Cerebellar nuclear complex (tissue), 1 donor: ENCODE results near the gene OSBPL6.
"Not testable (repeated sequence)": the region's sequence is repeated elsewhere in the genome, so short reads cannot be mapped to it uniquely, and the experiment has no call there.

Source experiments
- DNase-seq, 2 experiments: peaks; one replicate each; lab custom pipeline; 2025; lab: John Stamatoyannopoulos, UW

OSBPL6 gene

GRCh38 chr2:178198441-178198840 is 4.1 kb downstream of the OSBPL6 start:
- DNase-seq: not testable (repeated sequence)

- no peak for DNase-seq
Observed at GRCh38 chr2:178199334-178199733, 5.0 kb downstream of the OSBPL6 start.

GRCh38 chr2:178200331-178200730 is 6.0 kb downstream of the OSBPL6 start:
- no peak for DNase-seq

DNA sequence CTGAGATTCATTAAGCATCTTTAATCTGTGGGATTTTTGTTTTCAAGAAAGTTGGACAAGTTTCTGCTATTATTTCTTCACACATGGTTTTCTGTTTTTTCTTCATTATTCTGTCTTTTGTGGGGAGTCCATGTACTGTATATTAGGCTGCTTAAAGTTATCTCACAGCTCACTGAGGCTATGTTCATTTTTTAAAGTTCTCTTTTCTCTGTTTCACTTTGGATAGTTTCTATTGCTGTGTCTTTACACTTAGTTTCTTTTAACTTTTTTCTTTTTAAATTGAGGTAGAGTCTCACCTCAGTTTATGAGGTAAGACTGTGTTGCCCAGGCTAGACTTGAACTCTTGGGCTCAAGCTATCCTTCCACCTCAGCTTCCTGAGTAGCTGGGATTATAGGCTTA is 8.6 kb downstream of the OSBPL6 start:
- DNase-seq: no peak

- DNase-seq: no peak
Observed at GRCh38 chr2:178204977-178205376, 10.7 kb downstream of the OSBPL6 start.

GRCh38 chr2:178205853-178206521 is 11.7 kb downstream of the OSBPL6 start:
- DNase-seq: no peak

DNA sequence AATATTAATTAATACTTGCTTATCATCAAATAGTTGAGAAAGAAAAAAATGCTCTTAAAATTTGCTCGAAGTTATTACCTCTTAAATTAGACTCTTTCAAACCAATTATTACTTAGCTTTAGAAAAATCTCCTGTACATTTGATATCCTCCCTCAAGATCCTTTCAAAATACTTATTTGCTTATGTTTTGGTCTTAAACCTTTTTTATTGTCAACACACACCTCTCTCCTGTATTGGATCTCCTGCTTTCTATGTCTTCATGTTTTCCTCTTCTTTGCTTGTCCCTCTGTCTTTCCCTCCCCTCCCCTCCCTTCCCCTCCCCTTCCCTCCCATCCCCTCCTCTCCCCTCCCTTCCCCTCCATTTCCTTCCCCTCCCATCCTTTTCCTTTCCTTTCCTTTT is 14.0 kb downstream of the OSBPL6 start:
- DNase-seq: no peak

GRCh38 chr2:178208817-178209216 is 14.5 kb downstream of the OSBPL6 start:
- no peak for DNase-seq

DNA sequence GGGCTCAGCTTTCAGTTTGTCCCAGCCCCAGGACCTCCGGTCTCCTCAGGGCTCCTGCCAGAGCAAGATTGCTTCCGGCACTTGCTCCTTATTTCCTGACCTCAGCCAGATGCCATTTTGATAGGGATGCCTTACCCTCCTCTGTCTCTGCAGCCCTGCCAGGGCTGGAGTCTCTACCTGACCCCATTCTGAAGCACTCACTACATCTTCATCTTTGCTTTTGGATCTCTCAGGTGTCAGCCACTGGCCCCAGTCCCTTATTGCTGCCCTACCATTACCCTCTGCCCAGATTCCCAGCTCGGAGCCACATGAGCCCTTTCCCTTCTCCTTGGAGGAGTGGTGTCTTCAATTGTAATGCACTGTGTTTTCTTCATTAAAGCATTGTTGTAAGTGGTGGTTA is 17.1 kb downstream of the OSBPL6 start:
- DNase-seq: no peak

- no peak for DNase-seq
Observed at GRCh38 chr2:178211943-178212342, 17.6 kb downstream of the OSBPL6 start.

DNA sequence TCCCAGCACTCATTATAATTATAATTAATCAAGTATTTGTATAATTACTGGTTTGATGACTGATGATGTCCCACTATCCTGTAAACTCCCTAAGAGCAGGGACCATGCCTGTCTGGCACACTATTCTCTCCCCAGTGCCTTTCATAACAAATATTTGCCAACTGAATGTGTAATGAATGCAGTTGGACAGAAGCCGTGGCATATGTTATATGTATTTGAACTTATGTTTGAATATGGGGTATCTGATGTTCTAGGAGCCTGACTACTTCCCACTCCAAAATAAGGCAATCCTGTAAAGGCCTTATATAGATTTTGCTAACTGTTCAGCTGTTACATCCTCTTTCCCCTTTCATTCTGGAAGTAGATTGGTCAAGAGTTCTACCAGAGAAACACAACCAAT is 19.7 kb downstream of the OSBPL6 start:
- no peak for DNase-seq

DNA sequence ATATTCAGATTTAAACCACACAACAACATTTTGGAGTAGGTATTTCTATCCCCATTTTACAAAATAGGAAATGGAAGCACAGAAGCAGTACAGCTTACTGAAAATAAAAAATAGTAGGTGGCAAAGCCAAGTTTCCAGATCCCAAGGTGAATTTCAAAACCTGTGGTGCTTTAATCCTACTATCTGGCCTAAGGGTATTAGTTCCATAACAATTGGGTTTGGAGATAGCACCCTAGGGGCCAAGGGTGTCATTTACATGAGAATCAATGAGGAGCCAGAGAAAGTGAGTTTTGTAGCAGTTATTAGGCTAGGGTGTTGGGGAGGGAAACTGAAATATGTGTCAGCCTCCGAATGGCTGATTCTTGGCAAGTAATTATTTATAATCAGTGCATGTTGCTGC is 24.9 kb downstream of the OSBPL6 start:
- DNase-seq: no peak

GRCh38 chr2:178220814-178221213 is 26.5 kb downstream of the OSBPL6 start:
- DNase-seq: no peak

DNA sequence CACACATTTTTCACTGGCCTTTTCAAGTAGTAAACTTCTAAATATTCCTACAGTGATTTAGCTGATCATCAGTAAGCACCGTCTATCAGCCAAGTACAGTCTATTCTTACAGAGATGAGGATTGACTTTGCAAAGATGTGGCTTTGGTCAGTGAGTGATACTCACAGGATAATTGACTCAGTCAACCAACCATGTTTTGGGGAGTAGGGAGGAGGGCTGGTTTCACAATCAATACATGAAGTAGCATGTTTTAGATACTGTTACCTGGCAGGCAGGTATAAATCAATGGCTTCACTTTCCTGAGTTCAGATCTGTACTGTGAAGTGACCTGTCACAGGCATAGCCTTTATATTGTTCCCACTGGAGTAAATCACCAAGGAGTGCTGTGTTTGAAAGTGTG is 27.2 kb downstream of the OSBPL6 start:
- DNase-seq: no peak

DNA sequence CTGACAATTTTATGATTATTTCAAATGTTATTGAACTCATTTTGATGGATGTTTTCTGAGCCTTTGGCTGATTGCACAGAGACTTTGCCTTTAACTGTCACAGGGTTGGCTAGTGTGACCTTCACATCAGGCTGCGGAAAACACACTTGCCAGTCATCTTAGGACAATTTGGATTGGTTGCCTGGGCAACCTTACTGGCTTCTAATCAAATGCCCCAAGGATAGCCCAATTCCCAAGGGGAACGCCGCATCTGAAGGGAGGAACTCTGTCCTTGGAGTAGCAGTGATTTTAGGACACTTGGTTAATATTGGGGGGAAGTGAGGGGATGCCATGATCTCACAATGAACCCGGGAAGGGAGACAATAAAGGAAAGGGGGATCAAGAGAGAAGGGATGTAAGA is 29.5 kb downstream of the OSBPL6 start:
- no peak for DNase-seq

- DNase-seq: no peak
Observed at GRCh38 chr2:178225006-178225805, 30.9 kb downstream of the OSBPL6 start.

GRCh38 chr2:178227187-178227586 is 32.9 kb downstream of the OSBPL6 start:
- DNase-seq: no peak

DNA sequence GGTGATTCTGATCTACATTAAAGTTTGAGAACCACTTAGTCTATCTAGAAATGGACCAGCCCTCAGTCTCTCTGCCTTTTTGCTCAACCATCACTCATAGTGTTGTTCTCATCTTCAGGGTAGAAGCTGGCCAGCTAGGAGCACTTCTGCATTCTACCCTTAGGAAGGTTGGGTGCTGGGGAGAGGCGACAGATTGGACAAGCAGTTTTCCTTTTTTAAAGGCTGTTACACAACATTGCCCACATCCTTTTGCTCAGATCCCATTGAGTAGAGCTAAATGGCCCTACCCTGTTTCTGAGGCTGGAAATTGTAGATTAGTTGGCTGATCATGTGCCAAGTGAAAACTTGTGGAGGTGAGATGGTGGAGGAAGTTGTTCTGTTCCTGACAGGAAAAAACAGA is 35.6 kb downstream of the OSBPL6 start:
- no peak for DNase-seq

DNA sequence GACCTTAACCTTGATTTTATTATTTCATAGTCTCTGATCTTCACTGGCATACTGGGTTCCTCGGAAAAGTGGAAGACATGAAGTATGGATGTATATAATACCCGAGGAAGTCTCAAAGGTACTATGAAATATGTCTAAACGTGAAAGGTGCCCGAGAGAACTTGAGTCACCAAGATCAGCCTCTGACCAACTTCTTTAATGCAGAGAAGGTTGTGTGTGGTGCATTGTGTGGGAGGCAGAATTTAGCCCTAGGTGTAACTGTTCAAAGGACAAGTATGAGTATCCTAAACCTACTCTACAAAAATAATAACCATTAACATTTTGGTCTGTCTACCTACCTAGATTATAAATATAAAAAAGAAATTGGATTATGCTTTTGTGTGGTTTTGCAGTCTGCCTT is 36.1 kb downstream of the OSBPL6 start:
- DNase-seq: no peak

GRCh38 chr2:178233428-178233827 is 39.1 kb downstream of the OSBPL6 start:
- DNase-seq: no peak

DNA sequence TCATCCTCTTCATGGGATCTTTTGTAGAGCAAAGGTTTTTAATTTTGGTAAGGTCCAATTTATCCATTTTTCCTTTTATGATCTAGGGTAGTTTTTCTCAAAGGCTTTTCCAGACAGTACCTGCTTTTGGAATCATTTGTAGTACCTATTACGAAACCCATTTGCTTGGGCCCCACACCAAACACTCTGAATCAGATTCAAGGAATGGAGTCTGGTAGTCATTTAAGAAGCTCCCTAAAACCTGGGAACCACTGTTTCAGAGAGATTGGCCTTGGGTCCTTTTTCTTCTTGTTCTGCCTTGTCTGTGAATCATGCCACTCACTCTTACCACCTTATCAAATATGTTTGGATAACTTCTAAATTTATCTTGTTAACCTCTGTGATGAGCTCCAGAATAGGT is 40.3 kb downstream of the OSBPL6 start:
- no peak for DNase-seq

GRCh38 chr2:178237488-178238153 is 43.3 kb downstream of the OSBPL6 start:
- DNase-seq: no peak

DNA sequence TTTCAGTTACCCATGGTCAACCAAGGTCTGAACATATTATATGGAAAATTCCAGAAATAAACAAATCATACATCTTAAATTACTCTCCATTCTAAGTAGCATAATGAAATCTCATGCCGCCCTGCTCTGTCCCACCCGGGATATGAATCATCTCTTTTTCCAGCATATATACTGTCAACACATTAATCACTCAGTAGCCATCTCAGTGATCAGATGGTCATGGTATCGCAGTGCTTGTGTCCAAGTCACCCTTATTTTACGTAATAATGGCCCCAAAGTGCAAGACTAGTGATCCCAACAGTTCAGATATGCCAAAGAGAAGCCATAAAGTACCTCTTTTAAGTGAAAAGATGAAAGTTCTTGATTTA is 43.8 kb downstream of the OSBPL6 start:
- DNase-seq: no peak
